Endothelial cell of umbilical vein (primary cell): ENCODE measurements around the gene MYBPC1.
"Not testable (repeated sequence)": the region's sequence is repeated elsewhere in the genome, so short reads cannot be mapped to it uniquely, and the experiment has no call there.

Experiments
- EZH2 ChIP-seq: IDR thresholded peaks from 2 replicates; pipeline ENCODE4 v1.6.1; 2012; ENCODE audit warnings: borderline replicate concordance, low read depth, mild to moderate bottlenecking, moderate library complexity, low read length, inconsistent platforms; ENCODE audit not compliant: severe bottlenecking
- GATA2 ChIP-seq: IDR thresholded peaks from 2 replicates; pipeline ENCODE4 v1.7.0; 2011; ENCODE audit warnings: low read depth, mild to moderate bottlenecking, moderate library complexity, mixed read lengths, low read length; ENCODE audit not compliant: insufficient read length, insufficient read depth
- POLR2A ChIP-seq: IDR thresholded peaks from 2 replicates; pipeline ENCODE4 v1.6.1; 2012; ENCODE audit warnings: low read depth, mild to moderate bottlenecking, control low read depth, low read length
- POLR2AphosphoS5 ChIP-seq: IDR thresholded peaks from 2 replicates; pipeline ENCODE4 v1.6.1; 2012; ENCODE audit warnings: low read depth, mild to moderate bottlenecking, control low read depth, low read length, moderate library complexity; ENCODE audit not compliant: insufficient read depth
- TF ChIP-seq, protein P1 (sequence below), 2 donors: IDR thresholded peaks; 1 replicate in 1 of 2; 2 replicates in 1 of 2; pipeline ENCODE4 v1.5.1; 2011; ENCODE audit warnings: low read length in 2 of 2, mild to moderate bottlenecking in 2 of 2, moderate library complexity in 2 of 2, control low read depth in 1 of 2, inconsistent platforms in 1 of 2, low read depth in 1 of 2; ENCODE audit not compliant: insufficient read depth in 1 of 2; ENCODE audit errors: extremely low read depth in 1 of 2
- TF ChIP-seq, protein P2 (sequence below): IDR thresholded peaks from 2 replicates; pipeline ENCODE4 v1.6.1; 2011; ENCODE audit not compliant: insufficient read depth, insufficient read length

DNA sequence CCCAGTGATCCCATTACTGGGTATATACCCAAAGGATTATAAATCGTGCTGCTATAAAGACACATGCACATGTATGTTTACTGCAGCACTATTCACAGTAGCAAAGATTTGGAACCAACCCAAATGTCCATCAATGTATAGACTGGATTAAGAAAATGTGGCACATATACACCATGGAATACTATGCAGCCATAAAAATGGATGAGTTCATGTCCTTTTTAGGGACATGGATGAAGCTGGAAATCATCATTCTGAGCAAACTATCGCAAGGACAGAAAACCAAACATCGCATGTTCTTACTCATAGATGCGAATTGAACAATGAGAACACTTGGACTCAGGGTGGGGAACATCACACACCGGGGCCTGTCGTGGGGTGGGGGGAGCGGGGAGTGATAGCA is 36.0 kb upstream of the MYBPC1 start:
- TF ChIP-seq, protein P1, sequence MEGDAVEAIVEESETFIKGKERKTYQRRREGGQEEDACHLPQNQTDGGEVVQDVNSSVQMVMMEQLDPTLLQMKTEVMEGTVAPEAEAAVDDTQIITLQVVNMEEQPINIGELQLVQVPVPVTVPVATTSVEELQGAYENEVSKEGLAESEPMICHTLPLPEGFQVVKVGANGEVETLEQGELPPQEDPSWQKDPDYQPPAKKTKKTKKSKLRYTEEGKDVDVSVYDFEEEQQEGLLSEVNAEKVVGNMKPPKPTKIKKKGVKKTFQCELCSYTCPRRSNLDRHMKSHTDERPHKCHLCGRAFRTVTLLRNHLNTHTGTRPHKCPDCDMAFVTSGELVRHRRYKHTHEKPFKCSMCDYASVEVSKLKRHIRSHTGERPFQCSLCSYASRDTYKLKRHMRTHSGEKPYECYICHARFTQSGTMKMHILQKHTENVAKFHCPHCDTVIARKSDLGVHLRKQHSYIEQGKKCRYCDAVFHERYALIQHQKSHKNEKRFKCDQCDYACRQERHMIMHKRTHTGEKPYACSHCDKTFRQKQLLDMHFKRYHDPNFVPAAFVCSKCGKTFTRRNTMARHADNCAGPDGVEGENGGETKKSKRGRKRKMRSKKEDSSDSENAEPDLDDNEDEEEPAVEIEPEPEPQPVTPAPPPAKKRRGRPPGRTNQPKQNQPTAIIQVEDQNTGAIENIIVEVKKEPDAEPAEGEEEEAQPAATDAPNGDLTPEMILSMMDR (IDR thresholded peaks at IDR 0.05; ENCODE audit: extremely low read depth in 1 of 2, insufficient read depth in 1 of 2, low read depth in 1 of 2, low read length in 2 of 2): not testable (repeated sequence)
- not testable (repeated sequence) for TF ChIP-seq GATA2, POLR2A, EZH2, POLR2AphosphoS5
- TF ChIP-seq, protein P2, sequence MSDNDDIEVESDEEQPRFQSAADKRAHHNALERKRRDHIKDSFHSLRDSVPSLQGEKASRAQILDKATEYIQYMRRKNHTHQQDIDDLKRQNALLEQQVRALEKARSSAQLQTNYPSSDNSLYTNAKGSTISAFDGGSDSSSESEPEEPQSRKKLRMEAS: not testable (repeated sequence)
